Small intestine (tissue), 7 donors: Measurements from ENCODE around the gene SPAG4. TPM values are rescaled to one million over a fixed set of nuclear protein-coding genes. Genes with fewer than 3 reads are reported as not detected.

Experiments used
- DNase-seq, 2 donors: peaks; one replicate each; pipeline versions ENCODE4 v3.0.0 to v3.0.0-alpha.2; 2013
- FAIRE-seq: peaks from 2 replicates; lab custom pipeline; 2012; peaks lifted over from hg19 to GRCh38; lab: Jason Lieb, UNC
- H3K27ac ChIP-seq, 3 donors: one replicate each; pipeline ENCODE4 v1.5.1; 2013; ENCODE audit warnings: low read length in 2 of 3, mild to moderate bottlenecking in 2 of 3, control low read depth in 1 of 3, inconsistent platforms in 1 of 3, low read depth in 1 of 3, moderate library complexity in 1 of 3
- H3K27me3 ChIP-seq, 3 donors: one replicate each; pipeline ENCODE4 v1.6.1; 2013; ENCODE audit warnings: low read length in 3 of 3, inconsistent platforms in 1 of 3; ENCODE audit not compliant: control insufficient read depth in 3 of 3, insufficient read depth in 3 of 3
- H3K36me3 ChIP-seq, 3 donors: one replicate each; pipeline ENCODE4 v1.6.1; 2013; ENCODE audit warnings: low read length in 3 of 3, inconsistent platforms in 1 of 3, low read depth in 1 of 3, mild to moderate bottlenecking in 1 of 3, moderate library complexity in 1 of 3; ENCODE audit not compliant: control insufficient read depth in 3 of 3, insufficient read depth in 2 of 3
- H3K4me1 ChIP-seq, 3 donors: one replicate each; pipeline ENCODE4 v1.6.1; 2013; ENCODE audit warnings: low read length in 2 of 3, inconsistent platforms in 1 of 3, low read depth in 1 of 3, mild to moderate bottlenecking in 1 of 3, moderate library complexity in 1 of 3; ENCODE audit not compliant: control insufficient read depth in 3 of 3, insufficient read depth in 2 of 3
- H3K4me3 ChIP-seq, 3 donors: one replicate each; pipeline ENCODE4 v1.5.1; 2013; ENCODE audit warnings: low read length in 3 of 3, control low read depth in 1 of 3, inconsistent platforms in 1 of 3, low read depth in 1 of 3, mild to moderate bottlenecking in 1 of 3, moderate library complexity in 1 of 3
- H3K9me3 ChIP-seq, 2 donors: one replicate each; pipeline ENCODE4 v1.6.1; 2013; ENCODE audit warnings: low read depth in 1 of 2, low read length in 1 of 2; ENCODE audit not compliant: control insufficient read depth in 2 of 2, insufficient read depth in 1 of 2
- WGBS, 3 donors: extraction: QIAGEN DNeasy Blood & Tissue Kit; methylation state at CpG; one replicate each; pipeline ENCODE4 v1.1.7; 2013; 5-methylcytosine and 5-hydroxymethylcytosine counted together
- polyA plus RNA-seq, 4 donors: library from polyadenylated mRNA; stranded (reverse) in 3 of 4; unstranded in 1 of 4; fragments of 200-250 nt in 3 of 4; fragments of 120-200 nt in 1 of 4; gene quantifications; one replicate each; pipeline versions ENCODE4 v1.2.1 to v1.2.3, GENCODE V29; 2013
- donor health status: healthy with polysubstance abuse.
- donor health status: control.
- donor health status: control.
- donor health status: Bipolar disorder and iron deficiency.
- donor health status: healthy.

The SPAG4 gene
- polyA plus RNA-seq, 4 donors, result 0.96 to 10.5 (median 2.1) TPM

- Histone ChIP-seq H3K4me1 (no peaks in the 10 kb centered on the region), H3K36me3 (no peaks in the 10 kb centered on the region), H3K27ac (no peak overlapping the region), H3K4me3 (no peak overlapping the region), H3K9me3 (no peaks in the 10 kb centered on the region), H3K27me3 (no peaks in the 10 kb centered on the region)
- FAIRE-seq (no peak), DNase-seq (no peak)
- 87 to 90% (median 88%) methylated on average over 7 of the region's 7 CpGs for WGBS, 3 donors
These were observed 33.5 kb upstream of the SPAG4 start for GRCh38 chr20:35582131-35582530.

DNA sequence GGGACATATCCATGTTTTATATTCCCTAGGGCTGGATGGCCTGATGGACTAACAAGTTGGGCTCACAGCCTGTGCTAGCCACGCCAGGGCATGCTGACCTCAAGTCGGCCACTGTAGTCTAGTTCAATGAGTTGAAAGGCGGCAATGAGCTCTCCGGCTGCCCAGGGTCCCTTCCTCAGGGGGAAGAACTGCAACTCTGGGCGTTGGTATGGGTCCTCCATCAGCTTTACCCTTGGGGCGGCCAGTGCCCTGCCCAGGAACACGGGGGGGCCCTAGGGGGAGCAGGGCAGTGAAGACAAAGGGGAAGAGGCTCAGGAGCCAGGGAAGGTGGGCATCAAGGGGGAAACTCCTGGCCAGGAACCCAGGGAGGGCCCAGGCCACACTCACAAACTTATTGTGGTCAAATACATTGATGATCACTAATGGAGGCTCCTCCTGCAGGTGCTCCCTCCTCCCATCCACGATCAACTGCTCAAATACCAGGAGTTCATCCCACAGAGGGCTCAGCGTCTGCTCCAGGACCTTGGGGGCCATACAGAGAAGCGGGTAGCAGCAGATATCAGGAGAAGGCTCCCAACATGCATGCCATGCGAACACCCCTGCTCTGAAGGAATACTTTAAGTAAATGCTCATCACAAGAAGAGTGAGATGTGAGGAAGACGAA, 32.8 kb upstream of the SPAG4 start:
- Histone ChIP-seq H3K27ac (no peak overlapping the region), H3K4me3 (no peak overlapping the region), H3K4me1 (no peaks in the 10 kb centered on the region), H3K36me3 (no peaks in the 10 kb centered on the region), H3K27me3 (no peaks in the 10 kb centered on the region), H3K9me3 (no peaks in the 10 kb centered on the region)
- DNase-seq, result no peak
- WGBS, 3 donors, result 86 to 91% (median 86%) methylated on average over 11 to 12 of the region's 12 CpGs
- FAIRE-seq, result no peak

GRCh38 chr20:35583636-35584560, 31.7 kb upstream of the SPAG4 start:
- no peaks in the 10 kb centered on the region for H3K9me3 ChIP-seq
- no peak for DNase-seq
- no peak overlapping the region for H3K4me3 ChIP-seq
- FAIRE-seq, result no peak
- H3K27ac ChIP-seq, result no peak overlapping the region
- WGBS, 3 donors, result 91 to 92% (median 91%) methylated on average over 13 to 18 of the region's 18 CpGs
- no peaks in the 10 kb centered on the region for H3K4me1 ChIP-seq
- no peaks in the 10 kb centered on the region for H3K27me3 ChIP-seq
- H3K36me3 ChIP-seq, result no peaks in the 10 kb centered on the region

DNA sequence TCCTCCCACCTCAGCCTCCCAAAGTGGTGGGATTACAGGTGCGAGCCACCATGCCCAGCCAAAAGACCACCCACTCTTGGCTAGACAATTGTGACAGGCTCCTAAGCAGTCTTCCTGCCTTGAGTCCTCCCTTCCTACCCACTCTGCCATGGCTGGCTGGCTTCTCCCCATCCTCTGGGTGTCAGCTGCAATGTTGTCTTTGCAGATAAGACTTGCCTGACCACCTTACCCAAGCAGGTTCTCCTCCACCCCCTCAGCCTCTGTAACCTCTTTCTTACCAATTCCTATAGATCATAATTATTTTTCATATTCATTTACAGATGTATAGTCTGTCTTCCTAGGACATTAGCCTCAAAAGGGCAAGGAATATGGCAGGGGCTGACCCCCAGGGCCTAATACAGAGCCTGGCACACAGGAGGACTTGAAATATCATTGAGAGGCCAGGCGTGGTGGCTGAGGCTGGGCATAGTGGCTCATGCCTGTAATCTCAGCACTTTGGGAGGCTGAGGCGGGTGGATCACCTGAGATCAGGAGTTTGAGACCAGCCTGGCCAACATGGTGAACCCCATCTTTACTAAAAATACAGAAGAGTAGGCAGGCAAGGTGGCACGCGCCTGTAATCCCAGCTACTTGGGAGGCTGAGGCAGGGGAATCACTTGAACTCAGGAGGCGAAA, 28.7 kb upstream of the SPAG4 start:
- H3K9me3 ChIP-seq, result no peaks in the 10 kb centered on the region
- H3K4me1 ChIP-seq, result no peaks in the 10 kb centered on the region
- no peak overlapping the region for H3K4me3 ChIP-seq
- WGBS, 3 donors, result 88 to 94% (median 93%) methylated on average over 6 of the region's 6 CpGs
- no peaks in the 10 kb centered on the region for H3K27me3 ChIP-seq
- H3K27ac ChIP-seq, result no peak overlapping the region
- DNase-seq, result no peak
- no peak for FAIRE-seq
- no peaks in the 10 kb centered on the region for H3K36me3 ChIP-seq

- no peak for FAIRE-seq
- no peak for DNase-seq
- Histone ChIP-seq H3K27me3 (no peaks in the 10 kb centered on the region), H3K27ac (no peak overlapping the region), H3K36me3 (no peaks in the 10 kb centered on the region), H3K4me3 (no peak overlapping the region), H3K9me3 (no peaks in the 10 kb centered on the region), H3K4me1 (no peaks in the 10 kb centered on the region)
- 74 to 82% (median 79%) methylated on average over 2 of the region's 2 CpGs for WGBS, 3 donors
These were observed 28.2 kb upstream of the SPAG4 start for GRCh38 chr20:35587436-35587835.

DNA sequence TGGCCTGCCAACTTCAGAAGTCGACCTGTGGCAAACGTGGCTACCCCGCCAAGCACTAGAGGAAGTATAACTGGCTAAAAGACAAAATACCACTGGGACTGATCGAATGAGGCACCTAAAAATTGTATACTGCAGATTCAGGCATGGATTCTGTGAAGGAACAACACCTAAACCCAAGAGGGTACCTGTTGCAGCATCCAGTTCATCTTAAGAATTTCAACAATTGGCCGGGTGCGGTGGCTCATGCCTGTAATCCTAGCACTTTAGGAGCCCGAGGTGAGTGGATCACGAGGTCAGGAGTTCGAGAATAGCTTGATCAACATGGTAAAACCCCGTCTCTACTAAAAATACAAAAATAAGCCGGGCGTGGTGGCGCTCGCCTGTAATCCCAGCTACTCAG, 27.2 kb upstream of the SPAG4 start:
- Histone ChIP-seq H3K4me3 (no peak overlapping the region), H3K27me3 (no peaks in the 10 kb centered on the region), H3K9me3 (no peaks in the 10 kb centered on the region), H3K36me3 (no peaks in the 10 kb centered on the region), H3K4me1 (no peaks in the 10 kb centered on the region), H3K27ac (no peak overlapping the region)
- FAIRE-seq (no peak), DNase-seq (no peak)
- 87 to 90% (median 88%) methylated on average over 14 of the region's 14 CpGs for WGBS, 3 donors

DNA sequence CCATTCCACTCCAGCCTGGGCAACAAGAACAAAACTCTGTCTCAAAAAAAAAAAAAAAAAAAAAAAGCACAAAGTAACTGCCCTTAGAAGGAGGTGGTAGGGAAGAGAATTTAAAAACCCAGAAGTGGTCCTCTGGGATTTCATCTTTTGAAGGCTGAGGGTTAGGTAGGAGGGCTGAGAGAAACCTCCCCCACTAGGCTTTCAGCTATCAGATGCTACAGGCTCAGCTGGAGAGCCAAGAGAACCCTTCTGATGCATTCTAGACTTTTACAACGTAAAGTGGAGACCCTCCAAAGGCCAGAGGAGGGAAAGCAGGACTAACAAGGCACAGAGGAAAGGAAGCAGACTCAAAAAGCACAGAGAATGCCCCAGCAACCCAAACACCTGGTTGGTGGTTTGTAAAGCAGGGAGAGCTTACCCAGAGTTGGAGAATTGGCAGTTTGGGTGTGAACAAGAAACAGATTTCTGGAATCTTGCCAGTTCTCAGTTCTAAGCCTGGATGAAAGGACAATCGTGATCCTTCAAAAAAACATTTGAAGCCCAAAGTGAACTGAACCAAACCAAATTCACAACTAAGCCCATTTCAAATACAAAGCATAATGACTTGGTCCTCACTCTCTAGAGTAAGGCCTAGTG, 23.2 kb upstream of the SPAG4 start:
- Histone ChIP-seq H3K27ac (no peak overlapping the region), H3K9me3 (no peaks in the 10 kb centered on the region), H3K27me3 (peaks cover 0 to 3% (median 0%) of the 10 kb centered on the region in 3 donors), H3K4me1 (no peaks in the 10 kb centered on the region), H3K4me3 (no peak overlapping the region), H3K36me3 (no peaks in the 10 kb centered on the region)
- WGBS, 3 donors, result 4 to 19% (median 10%) methylated on average over 2 of the region's 2 CpGs
- DNase-seq (no peak), FAIRE-seq (no peak)

GRCh38 chr20:35595456-35595855, 20.2 kb upstream of the SPAG4 start:
- H3K4me3 ChIP-seq, result no peak overlapping the region
- H3K27ac ChIP-seq, result no peak overlapping the region
- peaks cover 0 to under 1% (median 0%) of the 10 kb centered on the region in 3 donors for H3K4me1 ChIP-seq
- H3K27me3 ChIP-seq, result peaks cover 0 to 11% (median 6%) of the 10 kb centered on the region in 3 donors
- WGBS, 3 donors, result 22 to 83% (median 58%) methylated on average over 17 of the region's 17 CpGs
- H3K36me3 ChIP-seq, result no peaks in the 10 kb centered on the region
- FAIRE-seq (no peak), DNase-seq (no peak)
- no peaks in the 10 kb centered on the region for H3K9me3 ChIP-seq
